HCT116 (cell line): ENCODE data around the gene HAAO. TPM values are rescaled to one million over a fixed set of nuclear protein-coding genes. Genes with fewer than 3 reads are reported as not detected.

Source experiments
- ATAC-seq: fragments of 200-7000 bp; cut with Tn5 transposase; 2 replicates; pipeline ENCODE4 v1.9.1; 2020; ENCODE audit warnings: mild to moderate bottlenecking, moderate library complexity
- BruUV-seq: library from RNA; stranded (reverse); fragments of 400-500 nt; replicated peaks from 2 replicates; lab custom pipeline; 2021; lab: Mats Ljungman, UMichigan
- CTCF ChIA-PET: fragments of 300-600 bp; sonication (Branson Sonifier 250); formaldehyde crosslinking; loops from one replicate; lab custom pipeline; 2021; ENCODE audit warnings: antibody characterized with exemption; lab: Charles Lee
- POLR2A ChIA-PET: fragments of 300-600, 350-600 bp; sonication (Branson Sonifier 250); formaldehyde crosslinking; loops from one replicate; lab custom pipeline; 2021; ENCODE audit warnings: antibody characterized with exemption; lab: Charles Lee
- RAD21 ChIA-PET, 2 experiments: fragments of 300-600 bp; sonication (Branson Sonifier 250); formaldehyde crosslinking; loops; one replicate each; lab custom pipeline; 2023; ENCODE audit warnings: low total read pairs in 2 of 2; ENCODE audit not compliant: uncharacterized antibody in 2 of 2, unreplicated experiment in 2 of 2, low non-redundant PET in 1 of 2; lab: Charles Lee
- DNase-seq: peaks from one replicate; pipeline ENCODE4 v3.0.0-alpha.2; 2010; ENCODE audit warnings: low read depth, low spot score
- H2AFZ ChIP-seq: fragments of 200-600 bp; shearing (Covaris generic), sonication (generic); 2 replicates; pipeline ENCODE4 v1.6.1; 2017; ENCODE audit warnings: low read depth, mixed run types, mixed read lengths, antibody characterized with exemption, low read length; ENCODE audit not compliant: poor library complexity, severe bottlenecking
- H3K27ac ChIP-seq: 2 replicates; pipeline ENCODE4 v1.5.1; 2012; ENCODE audit warnings: low read depth, low read length
- H3K27me3 ChIP-seq: fragments of 200-600 bp; sonication (generic); 2 replicates; pipeline ENCODE4 v1.6.1; 2016; ENCODE audit warnings: mixed run types, low read length, mixed read lengths; ENCODE audit not compliant: insufficient read depth
- H3K36me3 ChIP-seq, 2 experiments: fragments of 200-500 bp in 1 of 2; fragments of 200-600 bp in 1 of 2; sonication (Bioruptor generic) in 1 of 2; sonication (generic) in 1 of 2; 2 replicates each; pipeline versions ENCODE4 v1.5.1 to v1.6.1; 2014 to 2016; ENCODE audit warnings: low read length in 2 of 2, inconsistent platforms in 1 of 2, mixed read lengths in 1 of 2, mixed run types in 1 of 2; ENCODE audit not compliant: insufficient read depth in 2 of 2, control insufficient read depth in 1 of 2
- H3K4me1 ChIP-seq, 2 experiments: fragments of 200-600 bp in 1 of 2; sonication (generic) in 1 of 2; 2 replicates each; pipeline versions ENCODE4 v1.5.1 to v1.6.1; 2012 to 2017; ENCODE audit warnings: low read length in 2 of 2, inconsistent platforms in 1 of 2, mild to moderate bottlenecking in 1 of 2, mixed read lengths in 1 of 2, mixed run types in 1 of 2, moderate library complexity in 1 of 2; ENCODE audit not compliant: insufficient read depth in 2 of 2, control insufficient read depth in 1 of 2
- H3K4me2 ChIP-seq: fragments of 200-600 bp; sonication (generic); 2 replicates; pipeline ENCODE4 v1.6.1; 2017; ENCODE audit warnings: mixed run types, low read length, mixed read lengths
- H3K4me3 ChIP-seq, 2 experiments: fragments of 200-600 bp in 1 of 2; sonication (generic) in 1 of 2; replicated peaks in 1 of 2; 2 replicates each; pipeline ENCODE4 v1.5.1; 2011 to 2016; ENCODE audit warnings: low read length in 2 of 2, control low read depth in 1 of 2, low read depth in 1 of 2, mild to moderate bottlenecking in 1 of 2, mixed read lengths in 1 of 2, mixed run types in 1 of 2
- H3K79me2 ChIP-seq: fragments of 200-600 bp; sonication (generic); 2 replicates; pipeline ENCODE4 v1.6.1; 2017; ENCODE audit warnings: mild to moderate bottlenecking, mixed run types, low read length, moderate library complexity, mixed read lengths; ENCODE audit not compliant: insufficient read depth
- H3K9ac ChIP-seq: fragments of 200-600 bp; sonication (generic); 2 replicates; pipeline ENCODE4 v1.6.1; 2016; ENCODE audit warnings: low read length, mixed read lengths
- H3K9me2 ChIP-seq: fragments of 200-600 bp; sonication (generic), shearing (Covaris generic); 2 replicates; pipeline ENCODE4 v1.6.1; 2017; ENCODE audit warnings: mixed run types, mild to moderate bottlenecking, moderate library complexity; ENCODE audit not compliant: insufficient read depth
- H3K9me3 ChIP-seq, 2 experiments: fragments of 200-500 bp in 1 of 2; fragments of 200-600 bp in 1 of 2; sonication (Bioruptor generic) in 1 of 2; sonication (generic) in 1 of 2; 2 replicates each; pipeline ENCODE4 v1.6.1; 2014 to 2017; ENCODE audit warnings: low read length in 2 of 2, mixed read lengths in 2 of 2, inconsistent platforms in 1 of 2, low read depth in 1 of 2, mild to moderate bottlenecking in 1 of 2, mixed run types in 1 of 2, moderate library complexity in 1 of 2; ENCODE audit not compliant: control insufficient read depth in 1 of 2, insufficient read depth in 1 of 2
- H4K20me1 ChIP-seq: fragments of 200-600 bp; sonication (generic), shearing (Covaris generic); 2 replicates; pipeline ENCODE4 v1.6.1; 2017; ENCODE audit warnings: mixed run types, mild to moderate bottlenecking, moderate library complexity; ENCODE audit not compliant: insufficient read depth
- ATF3 ChIP-seq: IDR thresholded peaks from 2 replicates; pipeline ENCODE4 v1.6.1; 2012
- CEBPB ChIP-seq: IDR thresholded peaks from 2 replicates; pipeline ENCODE4 v1.6.1; 2012; ENCODE audit warnings: low read depth
- CTCF ChIP-seq, 3 experiments: fragments of 200-600 bp in 1 of 3; sonication (generic) in 1 of 3; IDR thresholded peaks in 2 of 3; conservative IDR thresholded peaks in 1 of 3; 2 replicates each; pipeline ENCODE4 v1.5.1; 2012 to 2017; ENCODE audit warnings: low read depth in 2 of 3, low read length in 2 of 3, antibody characterized with exemption in 1 of 3, borderline replicate concordance in 1 of 3, control low read depth in 1 of 3, mild to moderate bottlenecking in 1 of 3, mixed read lengths in 1 of 3, mixed run types in 1 of 3, moderate library complexity in 1 of 3; ENCODE audit not compliant: insufficient read depth in 1 of 3
- EGR1 ChIP-seq: IDR thresholded peaks from 2 replicates; pipeline ENCODE4 v1.6.1; 2012; ENCODE audit warnings: low read depth
- ELF1 ChIP-seq: IDR thresholded peaks from 2 replicates; pipeline ENCODE4 v1.6.1; 2012; ENCODE audit warnings: low read depth, borderline replicate concordance
- EZH2 ChIP-seq: fragments of 200-600 bp; sonication (generic); IDR thresholded peaks from 2 replicates; pipeline ENCODE4 v1.6.1; 2017; ENCODE audit warnings: antibody characterized with exemption, mixed run types
- EZH2phosphoT487 ChIP-seq: fragments of 200-600 bp; IDR thresholded peaks from 2 replicates; pipeline ENCODE4 v1.6.1; 2018; ENCODE audit warnings: antibody characterized with exemption, borderline replicate concordance
- FOSL1 ChIP-seq: IDR thresholded peaks from 2 replicates; pipeline ENCODE4 v1.6.1; 2012; ENCODE audit warnings: low read depth
- JUND ChIP-seq: IDR thresholded peaks from 2 replicates; pipeline ENCODE4 v1.6.1; 2012
- MAX ChIP-seq: IDR thresholded peaks from 2 replicates; pipeline ENCODE4 v1.6.1; 2012
- POLR2A ChIP-seq: IDR thresholded peaks from 2 replicates; pipeline ENCODE4 v1.7.0; 2011; ENCODE audit warnings: borderline replicate concordance; ENCODE audit not compliant: insufficient read depth, insufficient read length; ENCODE audit errors: extremely low read depth
- RAD21 ChIP-seq: IDR thresholded peaks from 2 replicates; pipeline ENCODE4 v1.6.1; 2012; ENCODE audit warnings: low read depth, mild to moderate bottlenecking
- REST ChIP-seq: IDR thresholded peaks from 2 replicates; pipeline ENCODE4 v1.6.1; 2012; ENCODE audit warnings: low read depth
- SIN3A ChIP-seq: IDR thresholded peaks from 2 replicates; pipeline ENCODE4 v1.6.1; 2012; ENCODE audit warnings: low read depth
- SP1 ChIP-seq: IDR thresholded peaks from 2 replicates; pipeline ENCODE4 v1.6.1; 2012; ENCODE audit warnings: low read depth
- SRF ChIP-seq: IDR thresholded peaks from 2 replicates; pipeline ENCODE4 v1.6.1; 2012; ENCODE audit warnings: low read depth
- YY1 ChIP-seq: IDR thresholded peaks from 2 replicates; pipeline ENCODE4 v1.6.1; 2011; ENCODE audit warnings: low read length, low read depth, moderate library complexity, mild to moderate bottlenecking; ENCODE audit not compliant: insufficient replicate concordance; ENCODE audit errors: extremely low read depth
- ZBTB33 ChIP-seq: IDR thresholded peaks from 2 replicates; pipeline ENCODE4 v1.6.1; 2011; ENCODE audit warnings: mild to moderate bottlenecking, low read length, moderate library complexity; ENCODE audit not compliant: insufficient replicate concordance; ENCODE audit errors: extremely low read depth
- ZFX ChIP-seq: fragments of 450-650 bp; IDR thresholded peaks from 2 replicates; pipeline ENCODE4 v1.6.1; 2017
- ZNF274 ChIP-seq: fragments of 200-500 bp; sonication (Bioruptor generic); IDR thresholded peaks from 2 replicates; pipeline ENCODE4 v1.6.1; 2014; ENCODE audit warnings: mild to moderate bottlenecking, low read depth, low read length, inconsistent platforms
- intact Hi-C: fragments of 100-400 bp; cut with micrococcal nuclease; formaldehyde crosslinking; loops from 2 replicates; pipeline ENCODE4 v1.10.0; 2022
- total RNA-seq: library from RNA; stranded (reverse); gene quantifications from one replicate; pipeline ENCODE4 v1.2.1, GENCODE V29; 2021; ENCODE audit not compliant: unreplicated experiment

The HAAO gene
- total RNA-seq, 1 experiment from 2014 or later: not detected

- no peak overlapping the region for H3K4me3 ChIP-seq
- ChIA-PET RAD21 (no interaction called here), POLR2A (no interaction called here)
- BruUV-seq: no TSS peak
- no peak overlapping the region for H3K4me2 ChIP-seq
- no peaks in the 10 kb centered on the region for H3K27me3 ChIP-seq
- intact Hi-C loops: no loop called here
- no peaks in the 10 kb centered on the region for H3K9me3 ChIP-seq
- H3K36me3 ChIP-seq: no peaks in the 10 kb centered on the region
- no peak overlapping the region for H3K9ac ChIP-seq
- TF ChIP-seq REST: no peak
- TF ChIP-seq SIN3A: no peak
- no peak for TF ChIP-seq ZFX
- no peak for TF ChIP-seq ZBTB33
- TF ChIP-seq MAX: no peak
- TF ChIP-seq YY1: no peak
- no peak for TF ChIP-seq SP1
- no peak for TF ChIP-seq JUND
- TF ChIP-seq SRF: no peak
- no peak for TF ChIP-seq EGR1
- no peak for TF ChIP-seq ELF1
- TF ChIP-seq FOSL1: no peak
- no peak for TF ChIP-seq RAD21
- no peak for TF ChIP-seq POLR2A
- no peak for TF ChIP-seq CTCF (IDR thresholded peaks at IDR 0.05 in 2 of 3, conservative IDR thresholded peaks at IDR 0.05 in 1 of 3; ENCODE audit: borderline replicate concordance in 1 of 3, insufficient read depth in 1 of 3, low read depth in 2 of 3, low read length in 2 of 3)
- TF ChIP-seq ATF3: no peak
- no peak for TF ChIP-seq CEBPB
- no peak for TF ChIP-seq ZNF274
- TF ChIP-seq EZH2phosphoT487: no peak
- TF ChIP-seq EZH2: no peak
- TF ChIP-seq, all 23 proteins: peak for 0
- no peak for DNase-seq
- Histone ChIP-seq H3K9me2 (no peaks in the 10 kb centered on the region), H4K20me1 (no peaks in the 10 kb centered on the region), H3K4me1 (peaks cover 7 to 20% of the 10 kb centered on the region in 2 experiments), H2AFZ (no peak overlapping the region), H3K79me2 (no peaks in the 10 kb centered on the region), H3K27ac (no peak overlapping the region)
- CTCF ChIA-PET: interaction anchor here (0.6 to 1.3 kb wide), 4 partner anchors 10 to 742 kb away, joined by 3 read pairs; no protein-coding TSS in a partner anchor
- no peak for ATAC-seq
Measured at GRCh38 chr2:42813763-42814162, 21.4 kb upstream of the HAAO start.
